ENCODE measurements around the gene LDLRAD3.

Gene LDLRAD3

GRCh38 chr11:36240173-36240572 lies 296.3 kb downstream of the LDLRAD3 start:
- DNase-seq (ENCODE audit: low read depth), result no peak

- no peak for DNase-seq (ENCODE audit: low read depth)
These were observed 296.9 kb downstream of the LDLRAD3 start for GRCh38 chr11:36240801-36241200.

- no peak for DNase-seq (ENCODE audit: low read depth)
These were observed 297.6 kb downstream of the LDLRAD3 start for GRCh38 chr11:36241497-36241896.

- DNase-seq (ENCODE audit: low read depth), result no peak
These were observed 299.8 kb downstream of the LDLRAD3 start for GRCh38 chr11:36243641-36244040.

DNA sequence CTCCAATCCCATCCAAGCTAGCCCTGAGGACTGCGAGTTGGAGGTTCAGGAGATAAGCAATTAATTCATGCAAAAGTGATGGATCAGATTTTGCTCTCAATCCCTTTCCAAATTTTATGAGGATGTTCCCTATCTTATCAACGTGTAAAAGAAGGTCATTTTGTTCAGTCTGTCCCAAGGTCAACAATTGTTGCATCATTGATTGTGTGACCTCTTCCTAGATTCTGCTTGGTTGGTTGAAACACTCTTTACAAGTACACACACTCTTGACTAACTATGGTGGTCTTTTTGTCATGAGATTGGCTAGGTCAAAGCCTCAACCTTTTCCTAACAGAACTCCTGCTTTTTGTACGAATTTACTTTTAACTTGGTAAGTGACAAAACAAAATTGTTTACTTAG lies 303.6 kb downstream of the LDLRAD3 start:
- no peak for DNase-seq (ENCODE audit: low read depth)

DNA sequence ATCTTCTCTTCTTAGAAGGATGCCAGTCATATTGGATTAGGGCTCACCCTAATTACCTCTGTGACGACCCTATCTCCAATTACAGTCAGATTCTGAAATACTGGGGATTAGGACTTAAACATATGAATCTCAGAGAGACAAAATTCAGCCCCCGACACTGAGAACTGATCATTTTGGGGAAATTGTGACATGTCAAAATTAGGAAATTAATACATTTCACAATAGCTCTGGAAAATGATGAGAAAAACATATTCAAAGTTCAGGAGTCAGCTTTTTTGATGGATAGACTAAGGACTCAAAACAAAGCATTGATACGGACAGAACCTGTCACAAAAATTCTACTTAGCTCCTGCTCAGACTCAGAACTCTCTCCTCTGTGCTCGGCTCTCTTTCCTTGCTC lies 304.6 kb downstream of the LDLRAD3 start:
- no peak for DNase-seq (ENCODE audit: low read depth)

- DNase-seq (ENCODE audit: low read depth), result no peak
These were observed 305.4 kb downstream of the LDLRAD3 start for GRCh38 chr11:36249246-36249645.

DNA sequence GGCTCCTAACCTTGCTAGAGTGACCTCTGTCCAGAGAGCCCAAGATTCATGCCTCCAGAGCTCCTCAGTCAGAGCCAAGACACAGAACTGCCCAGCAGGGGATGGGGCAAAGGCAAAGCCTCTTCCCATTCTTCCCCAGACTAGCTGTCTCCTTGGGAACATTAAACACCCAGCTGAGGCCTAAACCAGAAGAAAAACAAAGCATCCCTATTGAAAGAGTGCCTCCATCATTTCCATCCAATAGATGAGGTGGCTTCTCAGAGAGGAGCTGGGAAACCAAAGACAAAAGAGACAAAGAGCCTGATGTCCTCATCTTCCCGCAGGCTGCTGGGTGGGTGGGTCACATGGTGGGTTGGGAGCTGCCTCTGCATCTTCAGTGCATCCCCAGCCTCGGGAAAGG lies 308.0 kb downstream of the LDLRAD3 start:
- no peak for DNase-seq (ENCODE audit: low read depth)

DNA sequence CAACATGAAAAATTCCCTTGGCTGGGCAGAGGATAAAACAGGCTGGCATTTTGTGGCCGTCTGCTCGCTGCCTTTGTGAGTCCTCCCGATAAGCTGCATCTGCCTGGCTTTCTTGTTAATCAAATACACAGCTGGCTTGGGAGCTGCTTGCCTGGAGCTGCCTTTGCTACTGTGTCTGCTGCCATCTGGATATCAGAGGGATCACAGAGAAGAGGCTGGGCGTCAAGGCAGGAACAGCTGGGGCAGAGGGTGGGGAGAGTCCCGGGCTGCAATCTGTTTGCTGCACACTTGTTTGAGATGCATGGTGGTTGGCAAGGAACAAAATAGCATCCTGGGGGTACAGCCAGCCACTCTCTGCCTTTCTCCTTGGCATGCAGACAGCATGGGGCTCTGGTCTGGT lies 309.4 kb downstream of the LDLRAD3 start:
- no peak for DNase-seq (ENCODE audit: low read depth)

DNA sequence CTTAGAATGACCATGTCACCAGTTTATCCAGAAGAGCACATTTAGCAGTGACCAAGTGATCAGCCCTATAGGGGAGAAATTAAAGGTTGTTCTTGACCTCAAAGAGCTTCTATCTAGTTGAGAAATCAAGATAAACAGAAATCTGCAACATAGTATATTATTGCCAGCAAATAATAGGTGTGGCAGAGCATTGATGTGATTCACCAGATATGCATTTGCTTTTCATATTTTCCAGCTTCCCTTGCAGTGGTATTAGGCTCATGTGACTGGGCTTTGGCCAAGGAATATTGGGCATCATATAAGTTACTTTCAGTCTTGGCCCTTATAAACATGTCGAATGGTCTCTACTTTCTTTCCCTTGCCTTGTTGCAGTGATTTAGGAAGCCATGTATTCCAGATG lies 310.9 kb downstream of the LDLRAD3 start:
- DNase-seq (ENCODE audit: low read depth), result no peak

GRCh38 chr11:36257351-36257750 lies 313.5 kb downstream of the LDLRAD3 start:
- DNase-seq (ENCODE audit: low read depth), result no peak

GRCh38 chr11:36258730-36259360 lies 315.0 kb downstream of the LDLRAD3 start:
- no peak for DNase-seq (ENCODE audit: low read depth)

GRCh38 chr11:36261094-36261493 lies 317.2 kb downstream of the LDLRAD3 start:
- no peak for DNase-seq (ENCODE audit: low read depth)

GRCh38 chr11:36264011-36264972 lies 320.4 kb downstream of the LDLRAD3 start:
- DNase-seq (ENCODE audit: low read depth), result no peak

- DNase-seq (ENCODE audit: low read depth), result no peak
These were observed 321.1 kb downstream of the LDLRAD3 start for GRCh38 chr11:36264973-36265344.

DNA sequence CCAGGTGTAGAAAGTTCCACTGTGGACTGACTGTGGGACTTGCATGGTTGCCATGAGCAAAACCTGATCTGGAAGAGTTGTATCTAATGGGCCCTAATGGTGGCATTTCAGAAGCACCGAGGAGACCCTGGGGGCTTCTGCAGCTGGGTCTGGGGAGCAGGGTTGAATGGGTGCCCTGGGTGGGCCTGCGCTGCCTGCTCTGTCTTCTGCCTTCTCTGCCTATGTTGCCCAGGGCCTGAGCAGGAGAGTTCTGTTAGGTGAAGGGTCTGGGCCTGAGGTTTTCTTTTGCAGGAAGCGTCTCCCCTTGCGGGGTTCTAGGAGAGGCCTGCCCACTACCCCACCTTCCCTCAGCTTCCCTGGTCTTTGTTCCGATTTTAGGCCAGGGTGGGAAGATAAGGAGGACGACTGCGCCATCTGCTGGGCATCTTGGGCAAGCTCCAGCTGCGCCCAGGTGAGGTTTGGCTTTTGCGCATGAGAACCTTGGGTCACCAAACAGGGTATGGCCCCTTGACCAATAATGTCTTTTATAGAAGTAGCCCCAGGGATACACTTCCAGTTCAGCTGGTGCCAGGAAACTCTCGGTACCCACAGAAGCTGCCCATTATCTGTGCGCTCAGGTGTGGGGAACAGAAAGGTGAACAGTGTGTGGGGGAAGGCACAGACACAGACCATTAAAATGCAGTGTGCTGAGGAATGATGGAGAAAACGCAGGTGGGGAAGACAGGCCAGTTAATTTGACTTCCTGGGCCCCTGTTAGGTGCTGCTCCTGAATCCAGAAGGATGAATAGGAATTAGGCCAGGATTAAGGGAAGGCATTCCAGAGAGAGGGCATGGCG lies 322.1 kb downstream of the LDLRAD3 start:
- peak; percentile 12 for DNase-seq (ENCODE audit: low read depth)

DNA sequence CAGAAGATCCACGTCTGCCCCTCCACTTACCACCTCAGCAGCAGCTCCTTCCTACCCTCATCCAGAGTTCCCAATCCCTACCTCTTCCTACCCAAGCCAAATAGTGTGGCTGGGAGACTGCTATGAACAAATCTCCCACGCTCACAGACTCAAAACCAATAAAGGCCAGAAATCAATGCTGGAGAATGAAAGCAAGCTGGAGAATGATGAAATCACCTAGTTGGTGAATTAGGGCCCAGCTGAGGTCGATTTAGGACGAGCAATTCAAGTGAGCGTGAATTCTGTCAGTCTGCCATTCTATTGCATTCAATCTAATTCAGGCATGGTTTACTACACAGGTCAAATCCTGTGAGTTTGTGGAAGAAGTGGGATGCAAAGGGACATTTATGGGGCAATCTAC lies 322.9 kb downstream of the LDLRAD3 start:
- DNase-seq (ENCODE audit: low read depth), result no peak

DNA sequence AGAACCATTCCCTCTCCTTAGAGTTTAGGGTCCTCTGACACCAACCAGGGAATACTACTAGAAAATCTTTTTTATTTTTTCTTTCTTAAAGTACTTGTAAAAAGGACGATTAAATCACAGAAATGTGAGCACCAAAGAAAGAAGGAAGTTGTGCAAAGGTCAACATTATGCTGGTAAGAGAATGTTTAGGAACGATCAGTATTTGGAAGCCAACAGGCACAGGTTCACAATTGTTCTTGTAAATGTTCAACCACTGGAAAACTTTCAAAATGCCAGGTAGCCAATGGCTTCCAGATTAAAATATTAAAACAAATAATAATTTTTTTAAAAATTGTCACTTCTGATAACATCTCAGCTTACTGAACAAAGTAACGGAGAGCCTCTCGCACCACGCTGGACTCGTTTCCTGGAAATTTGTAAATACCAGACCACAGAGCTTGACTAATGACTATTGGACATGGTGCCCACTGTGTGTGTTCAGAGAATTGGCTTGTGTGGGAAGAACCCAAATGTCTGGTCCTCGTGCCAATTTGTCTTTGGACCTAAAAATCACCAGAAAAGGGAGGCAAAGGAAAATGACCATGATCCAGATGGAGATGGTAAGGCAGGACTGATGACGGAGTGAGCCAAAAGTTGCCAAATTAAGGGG lies 324.6 kb downstream of the LDLRAD3 start:
- DNase-seq (ENCODE audit: low read depth), result no peak

DNA sequence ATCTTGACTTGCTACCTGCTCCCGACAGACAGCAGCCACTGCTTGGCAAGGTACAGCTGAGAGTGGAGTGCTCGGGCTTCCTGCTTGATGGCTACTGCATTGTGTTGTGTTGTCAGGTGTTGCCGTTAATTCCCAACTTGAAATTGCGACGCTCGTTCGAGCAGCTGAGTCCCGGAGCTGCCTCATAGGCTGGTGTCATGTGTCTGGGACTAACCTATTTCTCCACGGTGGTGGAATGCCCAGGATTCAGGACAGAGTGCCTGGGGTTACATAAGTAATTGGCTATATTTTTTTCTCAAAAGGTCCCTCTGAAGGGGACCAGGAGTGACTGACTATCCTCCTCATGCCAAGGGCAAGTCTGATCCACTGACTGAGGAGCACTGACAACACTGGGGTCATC lies 326.8 kb downstream of the LDLRAD3 start:
- no peak for DNase-seq (ENCODE audit: low read depth)

- DNase-seq (ENCODE audit: low read depth), result peak; percentile 27
These were observed 328.0 kb downstream of the LDLRAD3 start for GRCh38 chr11:36271794-36272407.

DNA sequence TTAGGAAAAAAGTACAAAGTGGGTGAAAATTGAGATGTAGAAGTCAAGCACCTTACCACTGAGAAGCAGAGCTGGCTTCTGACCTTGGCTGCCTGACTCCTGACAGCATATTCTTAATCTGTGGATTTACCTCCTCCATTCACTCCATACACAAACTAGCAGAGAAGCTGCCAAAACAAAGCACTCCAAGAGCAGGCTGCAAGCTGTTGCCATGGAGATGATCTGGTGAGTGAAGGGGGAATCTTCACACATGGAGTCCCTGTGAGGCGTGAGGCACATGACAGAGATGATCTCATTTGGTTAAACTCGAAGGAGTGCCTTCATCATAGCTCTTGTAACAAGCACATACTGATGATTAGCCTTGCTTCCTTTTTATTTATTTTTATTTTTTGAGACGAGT lies 329.2 kb downstream of the LDLRAD3 start:
- no peak for DNase-seq (ENCODE audit: low read depth)

- DNase-seq (ENCODE audit: low read depth), result no peak
These were observed 330.6 kb downstream of the LDLRAD3 start for GRCh38 chr11:36274414-36274813.

All from CMK (cell line).